ENCODE results near the gene SLC25A29. TPM values are rescaled to one million over a fixed set of nuclear protein-coding genes. Genes with fewer than 3 reads are reported as not detected.

Gene SLC25A29
- total and polyA plus RNA-seq, 8 donors: 56.0 to 105 (median 80.5) TPM

- intact Hi-C loops (cut with DNase I): no loop called here
- DNase-seq (no peak), ATAC-seq (no peak)
- peaks cover 7 to 34% of the 10 kb centered on the region in 2 donors for H3K4me1 ChIP-seq
- H3K9me3 ChIP-seq: no peaks in the 10 kb centered on the region
- no peak overlapping the region for H3K4me3 ChIP-seq
- no peak for TF ChIP-seq CTCF (IDR thresholded peaks at IDR 0.05)
- peaks cover 0 to 78% of the 10 kb centered on the region in 2 donors for H3K36me3 ChIP-seq
- H3K27ac ChIP-seq: peak overlapping the region; percentile 78 to 91
- no peaks in the 10 kb centered on the region for H3K27me3 ChIP-seq
Observed at GRCh38 chr14:100342195-100342594, 36.0 kb upstream of the SLC25A29 start.

- no peak for TF ChIP-seq CTCF (IDR thresholded peaks at IDR 0.05)
- DNase-seq: peak in 2 of 4 donors; percentile 13 to 73
- Histone ChIP-seq H3K36me3 (peaks cover 0 to 78% of the 10 kb centered on the region in 2 donors), H3K27me3 (no peaks in the 10 kb centered on the region), H3K4me3 (no peak overlapping the region), H3K9me3 (no peaks in the 10 kb centered on the region), H3K4me1 (peaks cover 7 to 34% of the 10 kb centered on the region in 2 donors), H3K27ac (peak overlapping the region; percentile 78 to 91)
- peak; percentile 91 for ATAC-seq
- intact Hi-C loops (cut with DNase I): no loop called here
Observed at GRCh38 chr14:100341301-100342031, 35.2 kb upstream of the SLC25A29 start.

DNA sequence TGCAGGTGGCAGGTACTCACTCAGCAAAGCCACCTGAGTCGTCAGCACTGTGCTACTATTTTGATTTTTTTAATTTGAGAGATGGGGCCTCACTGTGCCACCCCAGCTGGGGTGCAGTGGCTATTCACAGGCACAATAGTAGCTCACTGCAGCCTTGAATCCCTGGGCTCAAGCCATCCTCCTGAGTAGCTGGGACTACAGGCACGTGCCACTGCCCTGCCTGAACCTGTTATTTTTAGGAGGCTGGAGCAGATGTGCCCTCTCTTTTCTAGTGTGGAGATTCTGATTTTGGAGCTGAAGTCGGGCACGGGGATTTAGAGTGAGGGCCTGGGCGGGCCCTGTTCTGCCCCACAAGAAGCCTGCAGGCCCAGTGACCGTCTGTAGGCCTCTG lies 34.2 kb upstream of the SLC25A29 start:
- Histone ChIP-seq H3K27ac (peak overlapping the region; percentile 78 to 91), H3K4me1 (peaks cover 7 to 34% of the 10 kb centered on the region in 2 donors), H3K9me3 (no peaks in the 10 kb centered on the region), H3K4me3 (no peak overlapping the region), H3K27me3 (no peaks in the 10 kb centered on the region), H3K36me3 (peaks cover 0 to 78% of the 10 kb centered on the region in 2 donors)
- TF ChIP-seq CTCF (IDR thresholded peaks at IDR 0.05): no peak
- intact Hi-C loops (cut with DNase I): no loop called here
- ATAC-seq (no peak), DNase-seq (no peak)

DNA sequence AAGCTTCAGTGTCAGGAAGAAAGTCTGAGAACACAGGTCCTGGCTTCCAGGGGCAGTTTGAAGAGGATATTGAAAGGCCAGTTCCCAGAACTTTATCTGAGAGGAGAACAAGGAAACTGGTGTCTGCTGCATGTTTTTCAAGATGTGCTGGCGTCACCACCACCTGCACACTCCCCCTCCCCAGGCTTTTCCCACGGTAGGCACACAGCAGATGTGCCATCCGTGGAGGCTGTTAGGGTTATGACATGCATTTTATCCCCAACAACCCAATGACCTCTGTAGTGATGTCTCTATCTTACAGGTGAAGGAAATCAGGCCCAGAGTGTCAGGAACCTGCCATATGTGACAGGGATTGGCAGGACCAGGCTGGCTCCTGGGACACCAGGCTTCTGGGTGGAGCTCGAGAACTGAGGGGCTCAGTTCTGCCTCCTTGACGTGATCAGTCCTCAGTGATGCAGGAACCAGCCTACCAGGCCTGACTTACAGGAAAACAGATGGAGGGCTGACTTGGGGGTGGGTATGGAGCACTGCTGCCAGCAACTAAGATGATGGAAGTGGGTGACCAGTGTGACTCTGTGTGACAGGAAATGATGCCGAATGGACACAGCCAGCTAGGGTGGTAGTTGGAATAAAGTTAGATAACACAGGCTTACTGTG lies 33.6 kb upstream of the SLC25A29 start:
- Histone ChIP-seq H3K27me3 (no peaks in the 10 kb centered on the region), H3K27ac (peak overlapping the region in 1 of 2 donors; percentile 91), H3K9me3 (no peaks in the 10 kb centered on the region), H3K4me1 (peaks cover 7 to 34% of the 10 kb centered on the region in 2 donors), H3K4me3 (no peak overlapping the region), H3K36me3 (peaks cover 0 to 84% of the 10 kb centered on the region in 2 donors)
- ATAC-seq (no peak), DNase-seq (no peak)
- intact Hi-C loops (cut with DNase I): no loop called here
- TF ChIP-seq CTCF (IDR thresholded peaks at IDR 0.05): no peak

Measured in left lung (tissue), 10 donors.